ENCODE data around the gene TPRG1L. TPM values are rescaled to one million over a fixed set of nuclear protein-coding genes. Genes with fewer than 3 reads are reported as not detected.

Gene TPRG1L
- total RNA-seq, 1 donor from 2014 or later, result 16.5 TPM

DNA sequence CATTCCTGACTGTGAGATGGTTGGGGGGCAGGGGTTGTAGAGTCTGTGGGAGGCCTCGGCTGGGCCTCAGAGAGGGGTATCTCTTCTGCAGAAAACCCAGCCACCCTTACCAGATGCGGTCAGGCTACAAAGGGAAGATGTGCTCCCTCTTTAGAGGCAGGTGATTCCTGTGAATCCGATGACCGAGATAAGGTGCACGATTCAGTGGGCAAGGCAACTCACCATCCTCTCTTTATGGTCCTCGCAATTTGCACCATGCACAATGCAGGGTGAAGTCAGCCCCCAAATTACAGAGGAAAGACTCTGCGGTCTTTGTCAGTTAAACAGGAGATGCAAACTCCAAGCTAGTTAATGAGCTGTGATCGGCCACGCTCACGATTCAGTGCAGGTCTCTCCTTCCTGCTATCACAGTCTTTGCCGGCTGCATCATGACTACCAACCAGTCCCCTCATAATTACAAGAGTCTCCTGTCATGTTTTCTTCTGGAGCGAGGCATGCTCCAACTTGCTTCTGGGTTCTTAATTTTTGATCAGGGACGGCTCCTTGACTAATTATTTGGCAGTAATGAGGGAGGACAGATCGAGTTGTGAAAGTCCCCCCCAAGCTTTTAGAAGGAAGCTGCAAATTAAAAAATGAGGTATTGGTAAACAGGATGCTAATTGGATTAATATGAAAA is 40.0 kb downstream of the TPRG1L start:
- no peak for DNase-seq

DNA sequence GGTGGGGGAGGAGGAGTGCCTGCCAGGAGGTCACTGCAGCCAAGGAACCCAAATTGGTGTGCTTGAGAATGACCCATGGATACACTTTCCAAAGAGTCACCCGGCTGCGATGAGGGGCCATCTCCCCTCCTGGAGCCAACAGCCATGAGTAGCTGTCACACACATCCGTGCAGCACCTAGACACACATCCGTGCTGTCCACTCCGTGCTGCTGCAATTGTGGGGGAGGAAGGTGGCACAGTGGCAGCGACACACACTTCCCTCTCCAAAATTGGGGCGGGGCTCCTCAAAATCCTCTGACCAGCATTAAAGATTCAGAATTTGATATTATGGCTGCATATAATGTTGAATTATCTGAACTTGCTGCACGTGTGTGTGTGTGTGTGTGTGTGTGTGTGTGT is 43.3 kb downstream of the TPRG1L start:
- DNase-seq, result no peak

DNA sequence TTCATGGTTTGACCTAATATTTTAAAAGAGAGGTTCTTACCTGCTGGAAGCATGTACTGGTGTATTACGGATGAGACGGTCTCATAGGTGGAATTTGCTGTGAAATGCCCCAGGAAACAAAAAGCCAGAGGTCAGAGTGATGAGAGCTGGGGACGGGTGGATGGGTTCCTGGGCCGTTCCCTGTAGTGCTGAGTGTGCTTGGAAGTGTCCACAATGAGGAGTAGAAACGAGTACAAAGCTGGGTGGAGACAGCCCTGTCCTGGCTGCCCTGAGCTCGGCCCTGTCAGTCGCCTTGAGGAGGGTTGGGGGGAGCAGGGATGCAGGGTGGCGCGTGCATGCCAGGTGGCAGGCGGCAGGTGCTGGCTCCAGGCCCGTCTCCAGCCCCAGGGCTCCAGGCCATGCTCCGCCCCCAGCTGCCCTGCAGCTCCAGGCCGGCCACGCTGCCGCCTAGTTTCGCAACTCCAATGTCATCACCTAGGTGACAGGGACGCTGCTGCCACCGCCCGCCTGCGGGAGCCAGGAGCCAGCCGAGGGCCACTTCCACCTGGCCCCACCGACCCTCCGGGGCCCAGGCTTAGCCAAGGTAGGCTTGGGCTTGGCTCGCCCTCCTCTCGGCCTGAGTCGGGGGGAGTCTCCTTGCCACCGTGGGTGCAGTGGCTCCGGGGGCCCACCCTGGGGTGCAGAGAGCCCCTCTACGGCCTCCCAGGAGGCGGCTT is 43.9 kb downstream of the TPRG1L start:
- no peak for DNase-seq

DNA sequence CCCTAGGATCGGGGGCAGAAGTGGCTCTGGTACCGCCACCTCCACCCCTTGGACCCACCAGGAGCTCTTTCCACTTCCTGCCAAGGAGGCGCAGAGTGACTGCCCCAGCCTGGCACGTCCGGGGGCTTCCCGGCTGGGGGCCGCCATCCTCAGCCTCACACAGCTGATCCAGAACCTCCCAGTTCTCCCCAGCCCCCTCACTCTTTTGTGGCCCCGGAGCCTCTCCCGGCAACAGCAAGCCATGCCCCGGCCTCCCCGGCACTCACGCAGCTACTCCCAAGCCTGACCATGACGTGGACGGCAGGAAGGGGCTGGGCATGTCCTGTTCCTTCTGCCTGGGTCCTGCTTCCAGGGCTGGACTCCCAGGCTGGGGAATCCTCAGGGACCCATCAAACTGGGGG is 44.6 kb downstream of the TPRG1L start:
- no peak for DNase-seq

DNA sequence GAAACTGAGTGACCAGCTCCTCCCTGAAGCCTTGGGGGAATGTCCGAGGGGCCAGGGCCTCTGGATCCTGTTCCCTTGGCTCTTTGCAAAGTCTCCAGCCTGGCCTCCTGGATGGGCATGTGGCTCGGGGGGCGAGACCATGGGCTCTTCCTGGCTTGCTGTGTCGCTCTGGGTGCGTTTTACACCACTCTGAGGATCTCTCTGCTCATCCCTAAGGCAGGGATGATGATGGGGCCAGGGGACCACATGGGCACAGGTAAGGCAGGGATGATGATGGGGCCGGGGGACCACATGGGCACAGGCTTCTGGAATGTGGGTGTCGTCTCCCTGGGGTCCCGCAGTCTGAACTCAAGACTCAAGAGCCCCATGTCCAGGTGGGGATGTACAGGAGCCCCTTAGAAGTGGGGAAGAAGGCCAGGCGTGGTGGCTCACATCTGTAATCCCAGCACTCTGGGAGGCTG is 45.2 kb downstream of the TPRG1L start:
- no peak for DNase-seq

DNA sequence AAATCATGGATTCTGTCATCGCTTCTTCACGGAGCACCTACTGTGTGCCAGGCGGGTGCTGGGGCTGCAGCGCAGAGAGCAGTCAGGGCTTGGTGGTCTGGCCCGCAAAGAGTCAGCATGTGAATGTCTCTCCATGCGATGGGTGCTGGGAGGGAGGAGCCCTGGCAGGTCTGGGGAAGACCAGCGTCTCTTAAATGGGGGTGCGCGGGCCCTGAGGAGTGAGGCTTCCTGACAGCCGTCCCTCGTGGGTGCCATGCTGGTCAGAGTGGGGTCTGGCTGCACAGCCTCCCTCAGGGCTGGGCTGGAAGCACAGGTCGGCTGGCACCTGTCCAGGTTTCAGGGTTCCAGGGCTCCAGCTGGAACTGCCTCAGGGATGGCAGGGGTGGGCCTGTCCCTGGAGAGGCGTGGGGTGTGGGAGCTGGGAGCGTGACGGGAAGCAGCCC is 46.0 kb downstream of the TPRG1L start:
- DNase-seq, result no peak

DNA sequence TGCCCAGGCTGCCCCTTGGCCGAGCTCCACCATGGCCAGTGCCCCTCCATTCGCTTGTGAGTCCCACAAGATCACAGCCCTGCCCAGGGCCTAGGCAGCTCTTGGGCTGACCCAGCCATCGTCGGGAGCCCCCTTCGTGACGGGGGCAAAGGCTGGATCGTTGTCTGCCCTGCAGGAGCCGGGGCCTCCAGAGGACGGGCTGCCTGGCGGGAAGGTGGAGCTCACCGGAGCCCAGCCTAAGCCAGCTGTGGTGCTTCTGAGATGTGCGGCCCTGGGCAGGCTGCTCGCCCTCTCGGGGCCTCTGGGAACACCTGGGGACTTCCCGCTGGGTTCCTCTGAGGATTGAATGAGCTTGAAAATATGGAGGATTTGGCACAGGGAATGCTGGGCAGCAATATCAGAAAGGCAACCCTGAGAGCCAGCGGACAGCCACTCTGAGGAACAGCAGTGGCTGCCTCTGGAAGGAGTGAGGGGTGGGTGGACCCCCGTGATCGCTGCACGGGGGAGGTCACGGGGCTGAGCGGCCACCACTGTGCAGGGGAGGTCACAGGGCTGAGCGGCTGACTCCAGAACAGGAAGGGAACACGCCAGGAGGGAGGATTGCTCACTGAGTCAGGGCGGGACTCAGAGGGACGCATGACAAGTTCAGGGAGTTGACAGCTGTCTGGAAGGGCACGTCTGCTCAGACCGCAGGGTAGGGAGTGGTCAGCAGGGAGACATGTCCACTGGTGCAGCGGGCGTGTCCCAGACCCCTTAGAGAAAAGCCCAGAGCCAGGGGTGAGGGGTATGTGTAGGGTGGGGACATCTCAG is 46.8 kb downstream of the TPRG1L start:
- DNase-seq, result no peak

DNA sequence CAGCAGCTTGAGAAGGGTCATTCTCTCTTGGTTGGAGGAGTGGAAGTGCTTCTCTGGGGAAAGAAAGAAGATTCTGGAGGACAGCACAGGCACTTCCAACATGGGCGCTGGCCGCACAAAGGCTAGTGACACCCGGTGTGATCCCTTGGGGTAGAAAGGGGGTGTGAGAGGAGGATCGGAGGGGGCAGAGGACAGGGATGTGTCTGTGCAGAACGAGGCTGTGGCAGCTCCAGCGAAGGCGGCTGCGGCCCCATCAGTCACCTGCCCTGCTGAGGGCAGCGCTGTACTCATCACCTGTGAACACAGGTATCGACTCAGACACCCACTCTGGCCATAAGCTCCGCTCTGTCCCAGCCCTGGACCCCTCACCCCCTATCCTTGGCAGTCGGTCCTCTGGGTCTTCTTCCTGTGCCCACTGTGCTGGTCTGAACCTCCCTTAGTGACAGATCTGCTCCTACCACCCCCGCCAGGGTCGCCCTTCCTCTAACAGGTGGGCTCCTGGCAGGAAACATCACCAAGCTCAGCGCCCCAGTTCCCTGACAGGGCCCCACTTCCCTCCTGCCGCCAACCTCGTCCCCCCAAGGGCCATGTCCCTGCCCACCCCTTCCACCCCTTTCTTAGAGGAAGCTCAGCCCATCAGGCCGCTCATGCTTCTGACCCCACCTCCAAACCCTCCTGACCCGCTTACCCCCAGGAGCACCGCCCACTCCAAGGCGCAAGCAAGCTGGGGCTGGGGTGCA is 47.6 kb downstream of the TPRG1L start:
- no peak for DNase-seq

DNA sequence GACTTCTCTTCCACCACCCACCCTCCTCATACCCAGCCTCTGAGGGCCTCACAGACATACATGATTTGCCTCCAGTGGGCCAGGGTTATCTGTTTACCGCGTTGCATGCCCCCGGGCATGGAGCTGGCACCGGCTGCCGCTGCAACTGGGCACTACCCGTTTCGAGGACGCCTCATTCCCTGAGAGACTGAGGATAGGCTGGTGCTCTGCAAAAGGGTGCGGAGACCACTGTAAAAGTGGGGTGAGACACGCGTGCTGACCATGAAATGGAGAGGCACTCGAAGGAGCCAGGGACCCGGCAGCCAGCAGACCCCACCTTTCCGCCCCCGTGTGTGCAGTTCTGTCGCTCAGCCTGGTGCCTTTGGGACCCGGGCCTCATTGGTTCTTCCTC is 48.2 kb downstream of the TPRG1L start:
- no peak for DNase-seq

DNA sequence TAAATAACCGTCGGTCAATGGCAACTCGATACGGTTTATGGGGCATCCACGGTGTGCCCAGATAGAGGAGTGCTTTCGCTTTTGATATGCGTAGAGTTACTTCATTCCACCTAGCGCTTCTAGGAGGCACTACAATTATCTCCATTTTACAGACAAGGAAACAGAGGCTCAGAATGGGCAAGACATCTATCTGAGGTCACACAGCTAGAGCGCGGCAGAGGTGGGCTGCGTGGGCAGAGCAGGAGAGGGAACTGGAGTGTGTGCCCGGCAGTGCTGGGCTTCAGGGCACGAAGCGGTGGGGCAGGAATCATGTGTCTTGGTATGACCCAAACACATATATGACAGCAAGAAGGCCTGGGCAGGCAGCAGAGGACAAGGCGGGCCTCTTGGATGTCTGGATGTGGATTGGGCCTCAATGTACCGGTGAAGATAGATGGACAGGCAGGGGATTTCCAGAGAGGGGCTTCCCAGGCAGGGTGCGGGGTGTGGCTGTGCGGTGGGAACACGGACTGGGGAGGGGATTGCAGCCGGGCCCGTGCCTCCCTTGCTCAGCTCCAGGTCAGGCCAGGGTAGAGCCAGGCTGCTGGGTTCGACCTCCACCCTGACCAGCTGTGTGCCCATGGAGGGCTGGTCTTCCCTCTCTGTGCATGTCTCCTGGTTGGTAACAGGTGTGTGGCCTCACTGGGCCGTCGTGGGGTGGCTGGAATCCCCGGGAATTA is 48.7 kb downstream of the TPRG1L start:
- no peak for DNase-seq

DNA sequence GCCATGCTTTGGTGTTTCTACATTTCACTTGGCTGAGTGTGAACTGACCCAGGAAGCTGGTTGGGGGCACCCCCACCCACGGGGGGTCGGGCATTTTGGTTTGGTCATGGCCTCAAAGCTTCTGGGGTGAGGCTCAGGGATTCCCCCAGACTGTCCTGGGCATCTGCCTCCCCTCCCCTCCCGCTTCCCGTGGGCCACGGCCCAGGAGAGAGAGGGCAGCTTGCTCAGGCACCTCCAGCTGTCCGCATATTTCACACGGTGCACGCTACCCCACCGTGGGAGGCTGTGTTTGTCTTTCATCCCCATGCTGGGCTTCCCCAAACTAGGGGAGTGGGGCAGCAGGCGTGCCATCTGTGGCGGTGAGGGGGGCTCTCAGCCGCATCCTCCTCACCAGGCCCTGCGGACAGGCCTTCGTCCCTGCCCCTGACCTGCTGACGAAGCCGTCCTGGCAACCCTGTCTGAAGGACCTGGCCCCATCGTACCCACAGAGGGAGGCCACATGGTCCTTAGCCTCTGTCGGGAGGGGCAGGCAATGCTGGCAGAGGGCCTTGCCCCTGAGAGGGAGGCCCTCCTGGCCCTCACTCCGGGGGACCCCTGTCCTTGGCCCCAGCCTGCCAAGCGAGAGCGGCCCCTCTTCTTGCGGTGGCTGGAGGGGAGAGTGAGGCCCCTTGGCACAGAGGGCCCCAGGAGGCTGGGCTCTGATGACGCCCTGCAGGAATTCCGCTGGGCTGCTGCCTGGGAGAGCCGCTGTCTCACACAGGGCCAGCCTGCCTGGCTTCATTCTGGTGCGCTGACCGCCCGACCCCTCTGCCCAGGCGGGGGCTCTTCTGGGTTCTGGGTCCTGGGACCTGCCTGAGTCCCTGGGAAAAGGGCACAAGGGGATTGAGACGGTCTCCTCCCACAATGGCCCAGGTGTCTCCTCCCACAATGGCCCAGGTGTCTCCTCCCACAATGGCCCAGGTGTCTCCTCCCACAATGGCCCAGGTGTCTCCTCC is 49.6 kb downstream of the TPRG1L start:
- no peak for DNase-seq

DNA sequence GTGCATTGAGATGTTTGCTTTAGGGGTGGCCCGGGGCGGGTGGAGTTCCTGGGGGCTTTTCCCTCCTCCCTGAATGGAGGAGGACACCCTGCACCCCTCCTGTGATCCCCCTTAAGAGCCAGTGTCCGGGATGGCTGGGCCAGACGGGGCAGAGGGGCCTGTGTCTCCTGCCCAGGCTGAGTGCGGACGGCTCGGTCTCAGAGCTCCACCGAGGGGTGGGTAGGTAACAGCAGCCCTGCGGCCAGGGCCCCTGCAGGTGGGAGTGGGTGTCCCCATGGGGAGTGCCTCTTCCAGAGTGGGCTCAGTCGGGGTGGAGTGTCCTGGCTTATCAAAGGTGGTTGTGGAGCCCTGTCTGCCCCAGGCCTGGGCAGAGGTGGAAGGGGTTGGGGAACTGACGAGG is 50.6 kb downstream of the TPRG1L start:
- DNase-seq, result no peak

DNA sequence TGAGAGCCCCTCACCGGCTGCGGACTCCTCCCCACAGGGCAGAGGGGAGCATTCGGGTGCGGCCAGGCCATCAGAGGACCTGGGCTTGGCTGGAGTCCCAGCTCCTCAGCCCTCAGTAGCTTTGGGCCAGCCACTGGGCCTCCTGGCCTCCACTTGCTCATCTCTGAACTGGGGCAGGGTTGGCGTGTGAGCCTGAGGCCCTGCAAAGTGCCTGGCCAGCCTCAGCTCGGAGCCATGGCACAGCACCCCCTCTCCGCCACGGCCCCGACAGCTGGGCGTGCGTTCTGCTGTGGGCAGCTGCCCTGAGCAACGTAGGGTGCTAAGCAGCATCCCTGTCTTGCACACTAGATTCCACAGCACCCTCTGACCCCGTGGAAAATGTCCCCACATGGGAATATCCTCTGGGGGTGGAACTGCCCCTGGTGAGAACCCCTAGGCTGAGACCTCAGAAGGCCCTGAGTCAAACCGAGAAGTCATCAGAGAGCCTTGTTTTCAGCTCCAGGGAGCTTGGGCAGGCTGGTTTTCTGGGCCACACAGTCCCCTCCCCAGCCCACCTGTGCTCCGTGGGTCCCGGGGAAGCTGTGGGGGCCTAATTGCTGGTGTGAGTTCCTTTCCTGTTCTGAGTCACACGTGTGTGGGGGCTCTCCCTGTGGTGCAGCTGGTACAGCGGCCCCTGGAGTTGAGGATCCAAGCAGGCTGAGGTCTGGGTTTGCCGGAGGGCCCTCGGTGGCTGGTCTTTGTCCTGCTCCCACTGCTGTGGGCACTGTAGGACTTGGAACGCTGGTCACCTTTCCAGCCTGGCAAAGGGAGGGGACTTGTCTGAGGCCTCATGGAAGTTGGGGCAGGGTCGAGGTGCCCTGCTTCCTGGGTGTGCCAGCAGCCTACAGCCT is 52.0 kb downstream of the TPRG1L start:
- DNase-seq, result no peak

DNA sequence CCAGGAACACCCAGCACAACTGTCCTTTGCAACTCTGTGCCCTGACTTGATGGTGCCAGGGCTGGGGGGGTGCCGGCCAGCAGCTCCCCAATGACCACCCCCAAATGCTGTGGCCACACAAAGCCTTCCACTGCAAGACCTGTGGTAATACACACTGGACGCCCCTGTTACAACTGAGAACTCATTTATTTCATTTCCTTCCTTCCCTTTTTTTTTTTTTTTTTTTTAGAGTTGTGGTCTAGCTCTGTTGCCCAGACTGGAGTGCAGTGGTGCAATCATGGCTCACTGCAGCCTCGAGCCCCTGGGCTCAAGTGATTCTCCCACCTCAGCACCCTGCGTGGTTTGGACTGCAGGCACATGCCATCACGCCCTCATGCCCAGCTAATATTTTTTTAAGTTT is 52.7 kb downstream of the TPRG1L start:
- no peak for DNase-seq

DNA sequence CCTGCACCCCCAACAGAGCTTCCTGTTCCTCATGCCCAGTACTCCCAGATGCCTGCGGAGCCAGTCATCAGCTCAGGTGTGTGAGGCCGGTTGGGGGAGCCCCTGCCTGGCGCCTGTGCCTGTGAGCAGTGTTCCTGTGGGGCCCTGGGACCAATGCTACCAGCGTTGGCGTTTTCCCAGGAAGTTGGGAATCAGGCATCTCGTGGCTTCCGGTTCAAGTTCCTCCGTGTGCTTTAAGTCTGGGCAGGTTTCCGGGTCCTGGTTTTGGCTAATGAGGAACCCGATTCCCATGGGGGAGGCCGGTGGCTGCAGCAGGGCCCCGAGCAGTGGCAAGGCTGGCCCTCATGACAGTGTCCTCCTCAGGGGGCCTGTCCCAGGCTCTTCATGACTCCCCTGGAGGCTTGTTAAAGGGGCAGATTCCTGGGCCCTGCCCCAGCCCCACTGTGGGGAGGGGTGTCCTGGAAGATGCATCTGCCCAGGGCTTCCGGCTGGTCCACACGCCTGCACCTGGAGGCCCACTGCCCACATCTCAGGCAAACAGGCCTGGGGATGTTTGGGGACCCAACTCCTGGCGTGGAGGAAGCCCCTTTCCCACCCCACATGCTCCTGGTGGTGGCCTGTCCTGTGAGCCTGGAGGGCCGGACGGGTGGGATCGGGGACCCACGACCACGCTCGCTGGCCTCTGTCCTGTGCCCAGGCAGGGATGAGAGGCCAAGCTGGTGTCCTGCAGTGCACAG is 53.7 kb downstream of the TPRG1L start:
- no peak for DNase-seq

DNA sequence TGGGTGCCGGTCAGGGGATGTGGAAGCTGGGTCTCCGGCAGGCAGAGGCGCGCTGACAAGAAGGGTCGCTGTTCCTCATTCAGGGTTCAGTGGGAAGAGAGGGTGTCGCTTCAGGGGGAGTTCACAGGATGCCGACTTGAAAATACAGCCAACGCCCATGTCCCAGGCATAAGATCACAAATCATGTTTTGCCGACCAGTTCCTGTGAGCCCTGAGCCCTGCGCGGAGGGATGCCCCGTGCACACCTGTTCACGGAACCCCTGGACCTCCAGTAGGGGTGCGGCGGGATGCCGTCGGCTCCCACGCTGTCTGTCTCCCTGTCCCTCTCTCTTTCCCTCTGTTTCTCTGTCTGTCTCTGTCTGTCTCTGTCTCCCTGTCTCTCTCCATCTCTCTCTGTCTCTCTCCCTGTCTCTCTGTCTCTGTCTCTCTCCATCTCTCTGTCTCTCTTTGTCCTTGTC is 54.3 kb downstream of the TPRG1L start:
- DNase-seq, result no peak
